Activated effector memory CD4-positive, alpha-beta T cell treated with anti-CD3 and anti-CD28 coated beads, Interleukin-2, amount 50 U/mL, for 16 hours (primary cell): Measurements from ENCODE around the gene IL17REL.

Source experiments
- DNase-seq: peaks from one replicate; pipeline ENCODE4 v3.0.0-alpha.2; 2020

The IL17REL gene

DNA sequence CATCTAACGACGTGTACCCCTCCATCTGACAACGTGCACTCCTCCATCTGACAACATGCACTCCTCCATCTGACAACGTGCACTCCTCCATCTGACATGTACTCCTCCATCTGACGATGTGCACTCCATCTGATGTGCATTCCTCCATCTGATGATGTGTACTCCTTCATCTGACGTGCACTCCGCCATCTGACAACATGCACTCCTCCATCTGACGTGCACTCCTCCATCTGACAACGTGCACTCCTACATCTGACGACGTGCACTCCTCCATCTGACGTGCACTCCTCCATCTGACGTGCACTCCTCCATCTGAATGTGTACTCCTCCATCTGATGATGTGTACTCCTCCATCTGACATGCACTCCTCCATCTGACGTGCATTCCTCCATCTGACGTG lies 8.0 kb upstream of the IL17REL start:
- peak; percentile 31 for DNase-seq

DNA sequence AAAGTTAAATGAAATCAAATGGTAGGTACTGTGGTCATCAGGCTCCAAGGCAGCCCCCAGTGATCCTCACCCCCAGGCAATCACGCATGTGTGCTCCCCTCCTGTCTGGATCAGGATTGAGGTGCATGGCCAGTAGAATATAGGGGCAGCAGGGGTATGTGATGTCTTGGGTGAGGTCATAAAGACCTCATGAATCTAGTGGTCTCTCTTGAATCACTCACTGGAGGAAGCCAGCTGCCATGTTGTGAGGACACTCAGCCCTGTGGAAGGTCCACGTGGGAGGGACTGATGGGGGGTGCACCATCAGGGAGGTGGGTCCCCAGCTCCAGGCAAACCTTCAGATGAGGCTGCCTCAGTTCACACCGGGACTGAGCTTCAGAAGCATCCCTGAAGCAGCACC lies 6.8 kb upstream of the IL17REL start:
- peak; percentile 61 for DNase-seq

DNA sequence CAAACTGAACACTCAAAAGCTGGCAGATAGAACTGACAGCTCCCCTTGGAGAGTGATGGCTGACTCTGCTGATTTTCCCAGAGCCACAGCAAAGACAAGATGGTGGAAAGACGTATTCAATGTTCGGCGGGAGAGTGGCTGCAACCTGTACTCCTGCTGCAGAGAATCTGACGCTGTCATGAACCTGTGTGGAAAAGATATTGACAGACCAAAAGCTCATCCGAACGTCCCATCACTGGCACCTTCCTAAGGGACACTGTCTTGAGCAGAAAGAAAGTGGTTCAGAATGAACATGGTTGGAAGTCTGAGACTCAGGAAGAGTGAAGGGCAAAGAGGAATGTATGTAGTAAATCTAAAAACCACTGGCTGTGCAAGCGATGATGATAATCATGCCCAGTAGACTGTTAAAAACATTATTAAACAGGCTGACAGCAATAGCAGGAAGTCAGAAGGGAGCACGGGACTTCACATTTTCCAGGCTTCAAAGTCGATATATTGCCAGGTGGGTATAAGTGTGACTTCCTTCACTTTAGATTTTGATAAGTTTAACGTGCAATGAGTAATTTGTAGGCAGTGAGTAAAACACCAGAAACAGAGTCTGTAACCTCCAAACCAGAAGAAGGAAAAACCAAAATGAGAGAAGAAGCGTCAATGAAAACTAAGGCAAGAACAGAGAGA lies 6.2 kb upstream of the IL17REL start:
- DNase-seq, result peak; percentile 65

DNA sequence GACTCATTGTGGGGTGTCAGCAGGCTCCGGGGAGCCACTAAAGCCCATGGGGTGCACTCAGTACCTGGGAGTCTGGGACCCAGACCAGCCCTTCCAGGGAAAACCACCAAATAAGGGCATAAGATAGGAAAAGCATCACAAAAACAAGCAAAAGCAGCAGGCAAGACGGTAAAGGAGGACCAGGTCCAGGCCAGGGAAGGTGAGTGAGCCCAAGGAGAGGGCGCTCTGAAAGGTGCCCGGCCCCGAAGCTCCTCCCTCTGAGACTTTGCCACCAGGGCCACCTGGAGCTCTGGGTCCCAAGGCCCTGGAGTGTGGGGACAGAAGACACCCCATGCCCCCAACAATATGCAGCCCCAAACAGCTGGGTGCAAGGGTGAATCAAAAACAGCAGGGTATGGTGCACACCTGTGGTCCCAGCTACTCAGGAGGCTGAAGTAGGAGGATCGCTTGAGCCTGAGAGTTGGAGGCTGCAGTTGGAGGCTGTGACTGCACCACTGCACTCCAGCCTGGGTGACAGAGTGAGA lies 5.2 kb upstream of the IL17REL start:
- DNase-seq, result peak; percentile 59

DNA sequence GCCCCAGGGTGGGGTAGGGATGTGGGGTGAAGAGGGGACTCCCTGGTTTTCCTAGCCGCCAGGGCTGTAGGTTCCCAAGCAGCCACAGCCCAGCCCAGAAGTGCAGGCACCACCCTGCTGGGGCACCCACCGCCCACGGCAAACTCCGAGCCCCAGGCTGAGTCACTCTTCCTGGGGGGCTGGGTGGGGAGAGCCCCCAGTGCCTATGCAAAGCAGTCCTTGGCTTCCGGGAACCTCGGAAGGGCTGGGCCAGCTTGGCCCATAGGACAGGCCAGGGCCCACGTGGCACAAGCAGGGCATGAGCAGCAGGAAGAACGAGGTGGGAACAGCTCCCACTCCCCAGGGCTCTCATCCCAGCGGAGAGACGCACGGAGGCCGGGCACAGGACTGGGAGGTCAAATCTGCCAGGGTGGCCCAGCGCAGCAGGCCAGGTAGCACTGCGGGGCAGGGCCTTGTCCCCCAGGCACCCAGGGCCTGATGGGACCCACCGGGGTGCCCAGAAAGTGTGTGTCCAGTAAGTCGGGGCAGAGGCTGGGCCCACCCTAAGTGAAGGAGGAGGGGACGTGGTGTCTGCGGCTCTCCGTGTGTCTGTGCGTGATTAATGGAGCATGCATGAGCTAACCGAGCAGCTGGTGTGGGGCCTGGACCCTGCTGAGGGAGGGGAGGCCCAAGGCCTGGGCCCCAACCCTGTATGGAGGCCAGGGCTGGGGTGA lies 4.6 kb upstream of the IL17REL start:
- DNase-seq, result peak; percentile 87

DNA sequence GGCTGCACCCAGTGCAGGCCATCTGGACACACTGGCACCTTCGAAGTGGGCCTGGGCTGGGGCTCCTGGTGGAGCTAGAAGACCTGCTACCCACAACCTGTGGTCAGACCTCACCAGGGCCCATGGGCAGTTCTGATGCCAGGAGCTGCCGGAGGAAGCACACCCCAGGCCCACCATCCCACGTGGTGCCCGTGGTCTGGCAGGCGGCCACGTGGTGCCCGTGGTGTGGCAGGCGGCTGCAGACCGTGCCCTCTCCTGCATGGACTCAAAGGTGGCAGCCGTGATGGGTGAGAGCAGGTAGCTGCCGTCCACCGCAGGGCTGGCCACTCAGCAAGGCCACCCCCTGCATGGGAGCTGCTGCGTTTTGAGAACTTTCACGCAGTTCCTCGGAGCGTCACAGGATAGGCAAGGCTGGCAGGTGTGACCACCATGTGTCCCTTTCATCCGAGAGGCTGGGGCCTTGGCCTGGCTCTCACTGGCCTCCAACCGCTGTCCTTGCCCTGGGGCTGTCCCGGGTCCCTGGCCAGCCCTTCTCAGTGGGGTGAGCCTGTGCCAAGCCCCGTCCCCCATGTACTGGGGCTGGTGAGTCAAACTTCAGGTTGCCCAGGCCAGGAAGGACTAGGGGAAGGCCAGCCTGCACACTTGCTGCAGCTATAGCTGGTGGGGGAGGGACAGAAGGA lies 3.9 kb upstream of the IL17REL start:
- peak; percentile 61 for DNase-seq

DNA sequence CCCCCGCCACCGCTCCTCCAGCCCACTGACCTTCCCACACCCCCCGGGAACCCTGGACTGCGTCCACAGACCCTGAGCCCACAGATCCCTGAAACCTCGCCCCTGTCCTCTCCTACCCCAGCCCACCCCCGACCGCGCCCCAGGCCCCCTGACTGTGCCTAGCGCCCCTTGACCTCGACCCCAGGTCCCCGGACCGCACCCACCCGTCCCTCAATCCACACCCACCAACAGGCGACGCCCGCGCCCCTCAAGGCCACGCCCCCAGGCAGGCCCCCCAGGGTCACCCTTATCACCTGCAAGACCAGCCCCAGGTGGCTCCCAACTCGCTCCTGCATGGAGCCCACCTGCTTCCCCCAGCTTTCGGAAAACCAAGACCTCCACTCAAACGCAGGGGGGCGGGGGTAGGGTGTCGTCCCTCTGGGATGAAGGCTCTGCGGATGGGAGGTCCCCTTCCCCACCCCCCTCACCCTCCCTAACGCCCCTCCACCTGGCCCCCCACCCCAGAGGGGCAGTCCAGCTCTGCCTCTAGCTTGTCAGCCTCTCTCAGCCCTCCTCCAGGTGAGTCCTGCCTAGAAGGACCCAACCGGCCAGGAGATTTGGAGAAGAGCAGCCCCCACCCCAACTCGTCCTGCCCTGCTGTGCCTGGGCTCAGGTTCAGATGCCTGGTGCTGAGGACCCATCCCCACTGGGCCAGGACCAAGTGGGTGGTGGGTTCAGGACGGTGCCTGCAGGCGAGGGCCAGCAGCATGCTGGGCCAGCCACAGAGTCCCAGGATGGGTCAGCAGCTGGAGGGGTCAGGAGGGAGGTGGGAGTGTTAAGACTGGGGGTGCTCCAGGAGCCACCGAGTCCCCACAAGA lies 3.1 kb upstream of the IL17REL start:
- peak; percentile 39 for DNase-seq

DNA sequence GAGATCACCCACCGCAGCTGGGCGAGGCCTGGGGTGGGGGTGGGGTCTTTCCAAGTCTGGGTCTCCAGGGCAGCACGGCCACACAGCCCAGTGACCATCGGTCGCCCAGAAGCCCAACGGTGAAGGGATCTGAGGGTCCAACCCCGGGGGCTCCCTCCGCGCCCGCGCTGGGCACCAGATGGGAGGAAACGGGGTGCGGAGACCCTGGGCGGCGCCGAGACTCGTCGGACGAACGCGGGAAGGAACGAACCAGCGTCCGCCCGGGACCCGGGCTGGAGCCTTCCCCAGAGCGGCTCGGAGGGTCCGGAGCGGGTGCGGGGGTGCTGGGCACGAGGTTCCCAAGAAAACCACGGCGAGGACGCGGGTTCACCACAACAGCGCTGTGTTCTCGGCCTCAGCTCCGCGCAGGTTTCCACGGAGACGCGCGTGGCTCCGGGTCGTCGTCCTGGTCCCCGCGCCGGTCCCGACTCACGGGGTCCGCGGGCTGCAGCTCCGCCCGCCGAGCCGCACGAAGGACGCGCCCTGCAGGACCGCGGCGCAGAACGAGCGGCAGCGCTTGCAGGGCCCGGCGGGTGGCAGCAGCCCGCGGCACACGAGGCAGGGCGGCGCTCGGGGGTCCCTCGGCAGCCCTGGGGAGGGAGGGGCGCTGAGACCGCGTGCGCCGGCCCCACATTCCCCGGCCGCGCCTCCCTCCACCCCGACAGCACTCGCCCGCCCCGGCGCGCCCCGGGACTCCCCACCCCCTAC lies 2.3 kb upstream of the IL17REL start:
- peak; percentile 65 for DNase-seq

DNA sequence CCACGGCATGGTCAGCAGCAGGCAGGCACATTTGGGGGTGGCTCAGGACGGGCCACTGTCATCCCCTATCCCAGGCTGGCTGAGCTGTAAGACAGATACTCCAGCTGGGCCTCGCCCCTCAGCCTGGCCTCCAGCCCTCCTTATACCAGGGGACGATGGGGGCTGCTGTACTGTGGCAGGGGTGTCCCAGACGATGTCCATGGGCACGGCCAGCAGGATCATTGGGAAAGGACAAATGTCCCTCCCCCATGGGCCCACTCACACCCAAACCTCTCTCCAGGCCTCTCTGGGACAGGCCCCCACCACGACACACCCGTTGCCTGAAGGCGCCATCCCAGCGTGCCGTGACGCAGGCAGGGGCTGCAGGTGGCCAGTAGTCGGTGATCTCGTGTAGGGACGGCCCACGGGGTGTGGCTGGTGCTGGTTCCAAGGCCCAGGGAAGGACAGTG lies 1.5 kb upstream of the IL17REL start:
- peak; percentile 63 for DNase-seq

DNA sequence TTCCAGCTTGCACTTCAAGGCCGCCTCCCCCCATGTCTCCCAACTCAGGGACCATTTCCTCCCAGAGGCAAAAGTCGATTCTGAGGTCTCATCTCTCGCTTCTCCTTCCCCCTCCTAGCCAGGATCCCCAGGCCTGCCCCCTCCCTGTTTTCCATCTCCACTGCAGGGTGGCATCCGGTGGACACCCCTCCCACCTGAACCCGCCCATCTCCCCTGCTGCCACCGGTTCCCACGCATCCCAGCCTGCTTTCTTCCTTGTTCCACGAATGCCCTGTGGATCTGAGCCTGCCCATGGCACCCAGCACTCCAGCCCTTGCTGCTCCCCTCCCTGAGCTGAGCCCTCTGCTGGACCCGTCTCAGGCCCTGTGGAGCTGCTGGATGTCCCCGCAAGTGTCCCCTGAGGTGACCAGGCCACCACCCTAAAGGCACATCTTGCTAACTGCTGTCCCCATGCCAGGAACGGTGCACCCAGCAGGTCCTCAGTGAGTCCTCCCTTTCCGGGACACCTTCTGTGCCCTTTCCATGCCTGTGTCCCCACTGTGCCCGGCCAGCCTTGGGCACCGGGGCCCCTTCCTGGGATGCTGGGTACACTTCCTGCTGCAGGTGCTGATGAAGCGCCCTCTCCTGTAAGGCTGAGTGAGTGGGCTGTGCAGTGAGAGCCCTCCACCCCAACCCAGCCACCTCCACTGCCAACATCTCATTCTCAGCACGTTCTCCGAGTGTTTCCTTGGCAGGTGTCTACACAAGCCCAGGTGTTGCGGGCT lies 936 bp downstream of the IL17REL start:
- peak; percentile 66 for DNase-seq

DNA sequence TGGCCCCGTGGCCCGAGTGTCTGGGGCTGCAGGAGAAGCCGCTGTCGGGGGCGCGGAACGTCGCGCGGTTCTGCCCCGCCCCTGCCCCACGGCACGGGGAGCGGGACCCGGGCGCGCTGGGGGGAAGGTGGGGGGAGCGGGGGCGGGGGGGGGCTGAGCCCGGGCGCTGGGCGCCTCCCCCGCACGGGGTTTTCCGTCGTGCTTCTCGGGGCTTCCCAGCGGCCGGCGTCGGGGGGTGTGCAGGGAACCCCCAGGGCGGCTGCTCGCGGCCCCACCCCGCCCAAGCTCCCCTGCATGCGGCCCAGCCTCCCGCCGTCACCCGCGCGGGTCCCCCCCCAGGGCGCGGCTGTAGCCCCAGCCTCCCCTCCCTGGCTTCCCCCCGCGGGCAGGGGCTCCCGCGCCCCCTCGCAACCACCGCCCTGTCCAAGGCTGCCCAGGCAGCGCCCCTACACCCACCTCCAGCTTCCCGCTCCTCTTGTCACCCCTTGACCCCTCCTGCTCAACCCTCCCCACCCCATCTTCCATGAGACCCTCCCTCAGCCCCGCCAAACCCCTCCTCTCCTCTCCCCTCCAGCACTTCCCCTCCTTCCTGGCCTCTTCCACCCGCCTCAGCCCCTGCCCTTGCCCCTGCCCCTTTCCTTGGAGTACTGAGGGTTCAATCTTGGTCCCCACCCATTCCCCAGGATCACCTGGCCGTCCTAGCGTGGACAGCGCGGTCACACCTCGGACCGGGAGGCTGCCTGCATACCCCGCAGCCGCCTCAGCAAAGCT lies 1.7 kb downstream of the IL17REL start:
- DNase-seq, result peak; percentile 89

DNA sequence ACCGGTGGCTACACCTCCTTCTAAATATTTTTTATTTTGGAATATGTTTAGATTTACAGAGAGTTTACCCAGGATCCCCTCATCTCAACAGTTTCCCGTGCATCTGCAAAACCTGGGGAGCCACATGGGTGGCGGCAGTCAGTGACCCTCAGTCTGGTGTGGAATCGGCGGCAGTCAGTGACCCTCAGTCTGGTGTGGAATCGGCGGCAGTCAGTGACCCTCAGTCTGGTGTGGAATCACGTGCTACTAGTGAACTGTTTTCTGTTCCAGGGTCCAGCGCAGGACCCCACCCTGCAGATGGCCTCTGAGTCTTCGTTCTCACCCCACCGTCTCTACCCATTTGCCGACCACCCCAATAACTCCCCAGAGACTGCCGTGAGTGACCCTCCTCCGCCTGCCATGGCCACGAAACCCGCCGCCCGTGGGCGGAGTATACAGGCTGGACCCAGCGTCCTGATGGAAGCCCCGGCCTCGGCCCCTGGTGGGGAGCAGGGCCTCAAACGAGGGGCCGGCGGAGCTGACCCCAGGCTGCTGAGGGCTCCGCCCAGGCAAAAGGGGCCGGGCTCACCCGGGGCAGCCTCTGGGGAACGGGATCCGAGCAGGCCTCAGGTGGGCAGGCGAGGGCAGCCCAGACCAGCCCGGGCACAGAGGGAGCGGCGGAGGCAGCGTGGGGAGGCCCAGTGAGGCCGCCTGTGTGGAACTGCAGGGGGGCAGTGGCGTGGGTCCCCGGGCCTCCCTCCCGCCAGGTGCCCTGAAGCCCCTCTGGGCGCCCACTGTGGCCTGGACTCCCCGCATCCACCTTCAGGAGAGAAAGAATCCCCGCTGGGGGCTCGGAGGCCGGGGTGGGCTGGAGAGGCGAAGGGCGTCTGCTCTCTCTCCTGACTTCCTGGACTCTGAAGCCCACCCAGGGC lies 2.5 kb downstream of the IL17REL start:
- DNase-seq, result peak; percentile 66

DNA sequence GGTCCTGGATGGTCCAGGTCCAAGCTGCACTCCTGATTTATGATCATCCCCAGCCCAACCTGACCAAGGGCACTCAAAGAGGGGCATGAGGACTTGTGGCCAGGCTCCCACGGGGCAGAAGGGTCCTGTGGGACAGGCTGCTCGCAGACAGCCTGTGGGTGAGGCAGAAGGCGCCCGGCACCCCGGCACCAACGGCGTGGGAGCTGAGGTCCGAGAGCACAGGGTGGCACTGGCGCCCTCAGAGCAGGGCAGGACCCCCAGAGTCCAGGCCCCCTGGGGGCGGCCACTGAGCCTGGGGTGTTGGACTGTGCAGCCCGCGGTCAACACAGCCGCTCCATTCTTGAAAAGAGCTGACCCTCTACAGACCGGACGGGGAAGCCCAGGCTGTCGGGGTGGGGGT lies 3.3 kb downstream of the IL17REL start:
- DNase-seq, result peak; percentile 58

DNA sequence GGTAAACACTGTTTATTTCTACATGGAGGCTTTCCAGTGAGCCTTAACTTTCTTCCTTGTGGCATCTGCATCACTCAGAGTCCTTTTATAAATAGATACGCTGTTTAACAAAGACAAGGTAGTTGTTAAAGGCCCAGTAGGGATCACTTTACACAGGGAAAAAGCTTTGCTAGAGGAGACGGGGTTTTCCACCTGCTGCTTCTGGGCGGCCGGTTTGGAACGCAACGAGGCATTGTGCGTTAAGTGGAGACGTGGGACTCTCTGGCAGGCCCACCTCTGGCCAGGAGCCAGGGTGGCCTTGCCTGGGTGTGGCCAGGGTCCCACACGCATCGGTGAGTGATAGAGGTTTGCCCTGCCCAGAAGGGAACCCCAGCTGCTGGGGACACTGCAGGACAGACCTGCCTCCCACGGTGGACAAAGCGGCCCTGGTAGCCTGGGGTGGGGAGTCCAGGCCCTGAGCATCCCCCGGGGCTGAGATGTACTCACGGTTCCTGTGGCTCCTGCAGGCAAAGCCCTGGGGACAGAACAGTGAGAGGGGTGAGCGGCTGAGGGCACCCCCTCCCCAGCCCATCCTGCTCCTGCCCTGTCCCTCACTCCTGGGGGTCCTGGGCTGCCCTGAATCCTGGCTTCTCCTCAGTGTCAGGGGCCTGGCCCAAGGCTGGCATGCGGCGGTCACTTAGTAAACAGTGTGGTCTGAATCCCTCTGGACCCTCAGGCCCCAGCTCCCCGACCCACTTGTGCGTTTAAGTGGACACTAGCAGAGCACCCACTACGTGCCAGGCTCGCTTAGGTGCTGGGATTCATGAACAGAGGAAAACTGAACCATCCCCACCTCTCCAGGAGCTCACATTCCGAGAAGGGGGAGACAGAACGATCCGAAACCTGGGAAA lies 4.2 kb downstream of the IL17REL start:
- peak; percentile 58 for DNase-seq

DNA sequence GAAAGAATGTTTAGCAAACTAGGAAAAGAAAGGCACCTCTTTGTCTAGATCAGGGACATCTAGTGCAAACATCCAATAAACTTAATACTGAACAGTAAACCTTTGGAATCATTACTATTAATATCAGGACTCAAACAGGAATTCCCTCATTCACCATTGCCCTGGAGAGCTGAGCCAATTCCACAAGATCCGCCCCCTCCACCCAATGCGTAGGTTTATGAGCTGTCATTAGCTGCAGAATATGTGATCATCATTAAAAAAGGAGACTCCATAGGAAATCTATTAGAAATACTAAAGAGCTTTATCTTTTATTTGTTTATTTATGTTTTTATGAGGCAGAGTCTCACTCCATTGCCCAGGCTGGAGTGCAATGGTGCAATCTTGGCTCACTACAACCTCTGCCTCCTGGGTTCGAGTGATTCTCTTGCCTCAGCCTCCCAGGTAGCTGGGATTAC lies 5.5 kb downstream of the IL17REL start:
- DNase-seq, result no peak

DNA sequence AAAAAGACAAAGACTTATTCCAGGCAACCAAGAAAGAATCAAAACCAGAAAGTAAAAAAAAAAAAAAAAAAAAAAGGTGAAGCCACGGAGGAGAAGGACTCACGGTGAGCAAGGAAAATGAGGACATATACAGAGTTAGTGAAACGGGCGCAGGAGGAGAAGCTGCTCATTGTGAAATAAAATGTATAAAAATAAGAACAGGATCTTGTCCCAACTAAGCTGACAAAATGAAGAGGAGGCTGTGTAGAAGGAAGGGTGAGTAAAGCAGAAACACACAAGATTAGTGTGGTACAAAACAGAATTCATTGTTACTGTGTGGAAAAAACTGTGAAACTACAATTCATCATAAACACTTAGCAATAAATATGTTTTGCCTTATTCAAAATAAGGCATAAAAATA lies 7.6 kb downstream of the IL17REL start:
- no peak for DNase-seq

DNA sequence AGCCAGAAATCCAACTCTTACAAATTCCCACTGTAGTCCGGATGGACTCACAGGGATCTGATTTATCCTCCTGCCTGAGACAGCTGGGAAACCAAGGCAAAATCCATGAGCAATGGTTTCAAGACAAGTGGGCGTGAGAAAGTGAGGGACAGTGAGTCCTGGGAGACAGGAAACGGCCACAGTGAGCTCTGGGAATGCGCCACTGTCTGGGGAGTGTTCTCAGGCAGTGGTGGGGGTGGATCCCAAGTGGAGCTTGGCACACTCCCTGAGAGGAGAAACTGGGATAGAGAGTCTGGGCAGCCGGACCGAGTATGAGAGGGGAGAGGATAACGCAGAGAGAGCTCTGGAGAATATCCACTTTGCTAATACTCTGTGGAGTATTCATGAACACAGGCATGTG lies 9.8 kb downstream of the IL17REL start:
- peak; percentile 38 for DNase-seq
